Measurements from ENCODE around the gene LSM6.

DNA sequence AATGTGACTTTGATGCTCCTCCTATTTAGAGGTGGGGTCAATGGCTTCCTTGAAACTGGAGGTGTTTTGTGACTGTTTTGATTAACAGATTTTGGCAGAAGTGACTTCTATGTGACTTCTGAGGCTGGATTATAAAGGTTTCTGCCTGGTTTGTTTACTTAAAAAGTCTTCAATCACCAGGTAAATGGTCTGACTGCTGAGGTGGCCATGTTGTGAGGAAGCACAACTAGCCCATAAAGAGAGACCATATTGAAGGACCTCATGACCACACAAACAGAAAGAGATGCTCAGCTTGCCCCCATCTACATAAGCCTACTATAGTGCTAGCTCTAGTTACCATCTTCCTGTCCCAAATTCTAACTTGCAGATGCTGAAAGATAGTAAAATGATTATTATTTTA is 14.3 kb upstream of the LSM6 start:
- no peak for TF ChIP-seq CTCF (IDR thresholded peaks at IDR 0.05)
- TF ChIP-seq POLR2A (IDR thresholded peaks at IDR 0.05): no peak
